ENCODE data around the gene GRM5.

GRM5 gene

GRCh38 chr11:88629496-88629895 lies 436.3 kb downstream of the GRM5 start:
- TF ChIP-seq CTCF (IDR thresholded peaks at IDR 0.05; ENCODE audit: low read length) = no peak
- TF ChIP-seq EZH2 (IDR thresholded peaks at IDR 0.05; ENCODE audit: borderline replicate concordance, low read length) = no peak
- Histone ChIP-seq H3K4me1 (ENCODE audit: insufficient read depth, low read length, severe bottlenecking) (no peaks in the 10 kb centered on the region), H3K4me2 (ENCODE audit: low read length) (no peak overlapping the region), H3K9me2 (ENCODE audit: low read depth, low read length) (no peaks in the 10 kb centered on the region), H3K9me3 (ENCODE audit: low read length) (no peaks in the 10 kb centered on the region), H3K36me3 (ENCODE audit: insufficient read depth, low read length) (no peaks in the 10 kb centered on the region), H3K9ac (ENCODE audit: low read length) (no peak overlapping the region), H3K27ac (ENCODE audit: low read depth, low read length, poor library complexity, severe bottlenecking) (no peak overlapping the region), H2AFZ (ENCODE audit: low read length) (no peak overlapping the region), H3F3A (ENCODE audit: insufficient read depth, low read length) (no peaks in the 10 kb centered on the region), H4K20me1 (ENCODE audit: insufficient read depth, low read length) (no peaks in the 10 kb centered on the region), H3K27me3 (ENCODE audit: insufficient read depth, low read length) (no peaks in the 10 kb centered on the region), H3K4me3 (ENCODE audit: low read depth, low read length, poor library complexity, severe bottlenecking) (no peak overlapping the region), H3K79me2 (ENCODE audit: insufficient read depth, low read length) (no peaks in the 10 kb centered on the region)

DNA sequence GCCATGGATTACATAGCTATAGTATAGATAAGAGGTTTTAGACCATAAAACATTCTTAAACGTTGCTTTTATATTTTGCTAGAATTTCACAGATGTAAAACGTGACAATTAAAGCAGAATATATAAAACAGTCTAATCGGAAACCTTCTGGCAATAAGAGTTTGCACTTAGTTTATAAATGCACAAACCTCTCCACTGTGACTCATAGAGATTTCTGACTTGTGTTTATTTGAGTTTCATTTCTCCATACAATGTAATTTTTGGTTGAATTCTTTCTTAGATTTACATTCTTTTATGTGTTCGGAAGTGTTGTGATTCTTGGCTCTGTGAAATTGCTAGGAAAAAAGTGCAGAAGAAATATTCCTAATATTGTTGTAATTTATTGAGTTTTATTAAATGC lies 439.6 kb downstream of the GRM5 start:
- H3F3A ChIP-seq (ENCODE audit: insufficient read depth, low read length) = no peaks in the 10 kb centered on the region
- H4K20me1 ChIP-seq (ENCODE audit: insufficient read depth, low read length) = no peaks in the 10 kb centered on the region
- H2AFZ ChIP-seq (ENCODE audit: low read length) = no peak overlapping the region
- H3K9me2 ChIP-seq (ENCODE audit: low read depth, low read length) = no peaks in the 10 kb centered on the region
- H3K36me3 ChIP-seq (ENCODE audit: insufficient read depth, low read length) = no peaks in the 10 kb centered on the region
- no peaks in the 10 kb centered on the region for H3K27me3 ChIP-seq (ENCODE audit: insufficient read depth, low read length)
- H3K4me2 ChIP-seq (ENCODE audit: low read length) = no peak overlapping the region
- H3K27ac ChIP-seq (ENCODE audit: low read depth, low read length, poor library complexity, severe bottlenecking) = no peak overlapping the region
- TF ChIP-seq EZH2 (IDR thresholded peaks at IDR 0.05; ENCODE audit: borderline replicate concordance, low read length) (no peak), CTCF (IDR thresholded peaks at IDR 0.05; ENCODE audit: low read length) (no peak)
- H3K9ac ChIP-seq (ENCODE audit: low read length) = no peak overlapping the region
- H3K79me2 ChIP-seq (ENCODE audit: insufficient read depth, low read length) = no peaks in the 10 kb centered on the region
- H3K9me3 ChIP-seq (ENCODE audit: low read length) = no peaks in the 10 kb centered on the region
- H3K4me1 ChIP-seq (ENCODE audit: insufficient read depth, low read length, severe bottlenecking) = no peaks in the 10 kb centered on the region
- no peak overlapping the region for H3K4me3 ChIP-seq (ENCODE audit: low read depth, low read length, poor library complexity, severe bottlenecking)

- no peaks in the 10 kb centered on the region for H3K27me3 ChIP-seq (ENCODE audit: insufficient read depth, low read length)
- H3K36me3 ChIP-seq (ENCODE audit: insufficient read depth, low read length) = no peaks in the 10 kb centered on the region
- H3K4me2 ChIP-seq (ENCODE audit: low read length) = no peak overlapping the region
- TF ChIP-seq EZH2 (IDR thresholded peaks at IDR 0.05; ENCODE audit: borderline replicate concordance, low read length) = no peak
- TF ChIP-seq CTCF (IDR thresholded peaks at IDR 0.05; ENCODE audit: low read length) = no peak
- H3F3A ChIP-seq (ENCODE audit: insufficient read depth, low read length) = no peaks in the 10 kb centered on the region
- no peak overlapping the region for H3K4me3 ChIP-seq (ENCODE audit: low read depth, low read length, poor library complexity, severe bottlenecking)
- no peaks in the 10 kb centered on the region for H3K9me2 ChIP-seq (ENCODE audit: low read depth, low read length)
- no peaks in the 10 kb centered on the region for H3K9me3 ChIP-seq (ENCODE audit: low read length)
- no peaks in the 10 kb centered on the region for H3K79me2 ChIP-seq (ENCODE audit: insufficient read depth, low read length)
- H2AFZ ChIP-seq (ENCODE audit: low read length) = no peak overlapping the region
- H4K20me1 ChIP-seq (ENCODE audit: insufficient read depth, low read length) = no peaks in the 10 kb centered on the region
- H3K27ac ChIP-seq (ENCODE audit: low read depth, low read length, poor library complexity, severe bottlenecking) = no peak overlapping the region
- no peaks in the 10 kb centered on the region for H3K4me1 ChIP-seq (ENCODE audit: insufficient read depth, low read length, severe bottlenecking)
- H3K9ac ChIP-seq (ENCODE audit: low read length) = no peak overlapping the region
These were observed 442.3 kb downstream of the GRM5 start for GRCh38 chr11:88623531-88623930.
